Neural crest cell (in vitro differentiated cells): Measurements from ENCODE around the gene CAMK2D. TPM values are rescaled to one million over a fixed set of nuclear protein-coding genes. Genes with fewer than 3 reads are reported as not detected.

Experiments
- DNase-seq: peaks from one replicate; pipeline ENCODE4 v3.0.0; 2021; ENCODE audit warnings: low read depth, mixed read lengths, low spot score
- H3K27ac Mint-ChIP-seq: one replicate; pipeline ENCODE4 v1.8.0; 2021; ENCODE audit warnings: mild to moderate bottlenecking, mixed read lengths; ENCODE audit not compliant: unreplicated experiment
- H3K27me3 Mint-ChIP-seq: 2 replicates; pipeline ENCODE4 v1.8.0; 2021; ENCODE audit warnings: low read depth, mild to moderate bottlenecking, mixed read lengths
- H3K36me3 Mint-ChIP-seq: 2 replicates; pipeline ENCODE4 v1.8.0; 2021; ENCODE audit warnings: low read depth, mild to moderate bottlenecking, mixed read lengths
- H3K4me1 Mint-ChIP-seq: 2 replicates; pipeline ENCODE4 v1.8.0; 2021; ENCODE audit warnings: mixed read lengths
- H3K4me3 Mint-ChIP-seq: one replicate; pipeline ENCODE4 v1.8.0; 2021; ENCODE audit warnings: mild to moderate bottlenecking, mixed read lengths
- H3K9me3 Mint-ChIP-seq: 2 replicates; pipeline ENCODE4 v1.8.0; 2021; ENCODE audit warnings: mixed read lengths
- CTCF ChIP-seq: fragments of 200-600 bp; sonication (generic); conservative IDR thresholded peaks from 2 replicates; pipeline ENCODE4 v1.5.0; 2021; ENCODE audit warnings: antibody characterized with exemption, mild to moderate bottlenecking
- total RNA-seq: library from RNA; stranded (reverse); gene quantifications from 2 replicates; pipeline ENCODE4 v1.2.1, GENCODE V29; 2021

CAMK2D gene
- total RNA-seq, 1 donor from 2014 or later = 33.7 TPM

GRCh38 chr4:113433536-113434246 is 327.8 kb downstream of the CAMK2D start:
- Mint-ChIP-seq H3K9me3 (peaks cover 14% of the 10 kb centered on the region), H3K36me3 (peaks cover 10% of the 10 kb centered on the region), H3K4me3 (no peak overlapping the region), H3K4me1 (peaks cover 19% of the 10 kb centered on the region), H3K27me3 (no peaks in the 10 kb centered on the region), H3K27ac (no peak overlapping the region)
- DNase-seq = no peak
- no peak for TF ChIP-seq CTCF

GRCh38 chr4:113433116-113433515 is 328.4 kb downstream of the CAMK2D start:
- H3K4me1 Mint-ChIP-seq = peaks cover 19% of the 10 kb centered on the region
- TF ChIP-seq CTCF = no peak
- peaks cover 14% of the 10 kb centered on the region for H3K9me3 Mint-ChIP-seq
- no peaks in the 10 kb centered on the region for H3K27me3 Mint-ChIP-seq
- no peak overlapping the region for H3K4me3 Mint-ChIP-seq
- no peak overlapping the region for H3K27ac Mint-ChIP-seq
- no peak for DNase-seq
- H3K36me3 Mint-ChIP-seq = peaks cover 10% of the 10 kb centered on the region

GRCh38 chr4:113423631-113424030 is 337.9 kb downstream of the CAMK2D start:
- DNase-seq = no peak
- H3K4me1 Mint-ChIP-seq = peaks cover 5% of the 10 kb centered on the region
- peaks cover 15% of the 10 kb centered on the region for H3K9me3 Mint-ChIP-seq
- peaks cover 8% of the 10 kb centered on the region for H3K36me3 Mint-ChIP-seq
- TF ChIP-seq CTCF = no peak
- no peak overlapping the region for H3K4me3 Mint-ChIP-seq
- H3K27ac Mint-ChIP-seq = no peak overlapping the region
- no peaks in the 10 kb centered on the region for H3K27me3 Mint-ChIP-seq

- Mint-ChIP-seq H3K4me1 (peaks cover 5% of the 10 kb centered on the region), H3K4me3 (no peak overlapping the region), H3K36me3 (peaks cover 8% of the 10 kb centered on the region), H3K27me3 (no peaks in the 10 kb centered on the region), H3K27ac (no peak overlapping the region), H3K9me3 (peaks cover 15% of the 10 kb centered on the region)
- DNase-seq = no peak
- no peak for TF ChIP-seq CTCF
Observed at GRCh38 chr4:113420938-113421337, 340.6 kb downstream of the CAMK2D start.

- no peak for TF ChIP-seq CTCF
- Mint-ChIP-seq H3K36me3 (peaks cover 8% of the 10 kb centered on the region), H3K27me3 (no peaks in the 10 kb centered on the region), H3K4me1 (peaks cover 5% of the 10 kb centered on the region), H3K27ac (no peak overlapping the region), H3K9me3 (peaks cover 15% of the 10 kb centered on the region), H3K4me3 (no peak overlapping the region)
- no peak for DNase-seq
Observed at GRCh38 chr4:113419631-113420030, 341.9 kb downstream of the CAMK2D start.
